ENCODE results near the gene REP15.

REP15 gene

DNA sequence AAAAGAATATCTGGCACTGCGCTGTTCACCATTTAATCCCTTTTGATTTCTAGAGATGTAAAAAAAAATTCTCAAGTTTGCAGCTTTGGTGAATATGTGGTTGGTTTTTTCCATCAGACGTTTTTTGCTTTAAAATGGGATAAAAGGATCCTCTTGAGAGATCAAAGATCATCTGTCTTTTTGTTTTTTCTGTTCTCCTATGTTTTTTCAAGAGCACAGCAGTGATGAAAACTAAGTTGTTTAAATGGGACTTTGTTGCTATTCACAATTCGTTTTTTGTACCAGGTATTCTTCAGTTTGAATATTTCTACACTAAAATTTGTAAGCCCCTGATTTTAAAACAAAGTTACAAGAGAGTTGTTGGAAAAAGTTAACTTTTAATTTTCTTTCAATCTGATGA lies 29.7 kb upstream of the REP15 start:
- no peak overlapping the region for H3K27ac ChIP-seq
- TF ChIP-seq ZFX (IDR thresholded peaks at IDR 0.05) = no peak
- TF ChIP-seq, protein P1, sequence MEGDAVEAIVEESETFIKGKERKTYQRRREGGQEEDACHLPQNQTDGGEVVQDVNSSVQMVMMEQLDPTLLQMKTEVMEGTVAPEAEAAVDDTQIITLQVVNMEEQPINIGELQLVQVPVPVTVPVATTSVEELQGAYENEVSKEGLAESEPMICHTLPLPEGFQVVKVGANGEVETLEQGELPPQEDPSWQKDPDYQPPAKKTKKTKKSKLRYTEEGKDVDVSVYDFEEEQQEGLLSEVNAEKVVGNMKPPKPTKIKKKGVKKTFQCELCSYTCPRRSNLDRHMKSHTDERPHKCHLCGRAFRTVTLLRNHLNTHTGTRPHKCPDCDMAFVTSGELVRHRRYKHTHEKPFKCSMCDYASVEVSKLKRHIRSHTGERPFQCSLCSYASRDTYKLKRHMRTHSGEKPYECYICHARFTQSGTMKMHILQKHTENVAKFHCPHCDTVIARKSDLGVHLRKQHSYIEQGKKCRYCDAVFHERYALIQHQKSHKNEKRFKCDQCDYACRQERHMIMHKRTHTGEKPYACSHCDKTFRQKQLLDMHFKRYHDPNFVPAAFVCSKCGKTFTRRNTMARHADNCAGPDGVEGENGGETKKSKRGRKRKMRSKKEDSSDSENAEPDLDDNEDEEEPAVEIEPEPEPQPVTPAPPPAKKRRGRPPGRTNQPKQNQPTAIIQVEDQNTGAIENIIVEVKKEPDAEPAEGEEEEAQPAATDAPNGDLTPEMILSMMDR (conservative IDR thresholded peaks at IDR 0.05) = no peak

DNA sequence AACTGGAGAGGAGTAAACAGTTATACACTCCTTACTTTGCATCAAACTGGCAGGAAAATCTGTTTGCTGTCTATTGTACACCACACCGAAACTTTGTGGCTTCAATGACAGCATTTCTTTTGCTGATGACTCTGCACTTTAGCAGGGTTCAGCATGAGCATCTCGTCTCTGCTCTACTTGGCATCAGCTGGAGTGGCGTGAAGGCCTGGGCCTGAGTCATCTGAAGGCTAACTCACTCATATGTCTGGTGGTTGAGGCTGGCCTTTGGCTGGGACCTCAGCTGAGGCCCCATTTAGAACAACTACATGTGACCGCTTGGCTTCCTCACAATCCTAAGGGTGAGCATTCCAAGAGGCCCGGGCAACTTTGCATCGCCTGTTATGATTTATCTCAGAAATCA lies 28.7 kb upstream of the REP15 start:
- H3K27ac ChIP-seq = no peak overlapping the region
- TF ChIP-seq, protein P1 (conservative IDR thresholded peaks at IDR 0.05) = no peak
- no peak for TF ChIP-seq ZFX (IDR thresholded peaks at IDR 0.05)

DNA sequence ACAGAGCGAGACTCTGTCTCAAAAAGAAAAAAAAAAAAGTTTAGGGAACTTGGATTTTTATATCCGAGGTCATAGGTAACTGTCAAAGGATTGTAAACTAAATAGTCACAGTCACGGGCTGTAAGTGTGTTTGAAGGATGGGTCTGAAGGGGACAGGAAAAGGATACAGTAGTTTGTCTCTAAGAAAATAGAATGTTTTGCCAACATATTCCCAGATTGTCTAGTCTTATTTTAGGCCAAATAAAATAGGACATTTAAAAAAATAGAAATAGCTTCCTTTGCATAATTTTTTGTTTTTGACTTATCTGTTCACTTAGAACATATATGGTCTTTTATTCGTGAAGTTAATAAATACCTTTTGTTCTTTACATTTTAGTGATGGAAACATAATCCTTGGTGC lies 24.2 kb upstream of the REP15 start:
- H3K27ac ChIP-seq = no peak overlapping the region
- TF ChIP-seq, protein P1 (conservative IDR thresholded peaks at IDR 0.05) = no peak
- TF ChIP-seq ZFX (IDR thresholded peaks at IDR 0.05) = no peak

DNA sequence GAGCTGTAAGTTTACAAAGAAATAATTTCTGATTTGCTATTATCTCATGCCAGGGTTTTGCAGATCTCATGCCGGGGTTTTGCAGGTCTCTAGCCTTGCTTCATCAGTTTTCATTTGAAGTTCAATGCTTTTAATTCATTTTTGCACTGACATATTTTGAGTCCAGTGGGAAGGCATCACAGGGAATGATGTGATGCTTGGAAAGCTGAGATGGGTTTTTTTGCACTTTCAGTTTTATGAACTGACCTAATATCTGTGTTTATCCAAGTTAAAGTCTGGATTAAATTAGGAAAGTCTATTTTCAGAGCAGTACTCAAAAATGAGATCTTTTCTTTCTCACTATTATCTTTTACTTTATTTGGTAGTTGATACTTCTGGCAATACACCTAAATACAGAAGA lies 23.6 kb upstream of the REP15 start:
- no peak overlapping the region for H3K27ac ChIP-seq
- TF ChIP-seq ZFX (IDR thresholded peaks at IDR 0.05) = no peak
- TF ChIP-seq, protein P1 (conservative IDR thresholded peaks at IDR 0.05) = no peak

DNA sequence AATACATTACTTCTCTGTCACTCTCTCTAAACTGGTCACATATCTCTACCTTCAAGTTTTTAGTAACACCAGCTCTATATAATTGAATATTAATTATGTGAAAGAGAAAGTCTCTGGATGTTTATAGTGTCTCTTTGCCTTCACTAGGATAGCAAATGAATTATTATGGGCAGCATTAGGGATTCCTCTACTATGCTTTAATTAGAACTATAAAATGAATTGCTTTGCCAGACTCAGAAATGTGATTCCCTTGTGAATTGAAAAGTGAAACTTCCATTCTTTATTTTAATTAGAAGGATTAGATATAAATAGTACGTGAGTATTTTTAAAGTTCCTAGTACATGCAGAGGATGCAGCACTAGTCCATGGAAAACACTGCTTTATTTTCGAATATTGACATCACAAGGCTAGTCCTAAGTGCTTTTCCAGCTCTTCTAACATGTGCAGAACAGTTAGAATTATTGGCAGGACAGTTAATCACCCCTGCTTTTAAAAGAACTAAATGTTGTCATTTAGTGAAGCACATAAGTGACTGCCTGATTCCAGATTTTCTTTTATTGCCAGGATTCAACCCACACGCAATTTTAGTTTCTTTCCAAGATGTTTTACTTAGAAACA lies 23.0 kb upstream of the REP15 start:
- no peak overlapping the region for H3K27ac ChIP-seq
- TF ChIP-seq, protein P1 (conservative IDR thresholded peaks at IDR 0.05) = no peak
- TF ChIP-seq ZFX (IDR thresholded peaks at IDR 0.05) = no peak

DNA sequence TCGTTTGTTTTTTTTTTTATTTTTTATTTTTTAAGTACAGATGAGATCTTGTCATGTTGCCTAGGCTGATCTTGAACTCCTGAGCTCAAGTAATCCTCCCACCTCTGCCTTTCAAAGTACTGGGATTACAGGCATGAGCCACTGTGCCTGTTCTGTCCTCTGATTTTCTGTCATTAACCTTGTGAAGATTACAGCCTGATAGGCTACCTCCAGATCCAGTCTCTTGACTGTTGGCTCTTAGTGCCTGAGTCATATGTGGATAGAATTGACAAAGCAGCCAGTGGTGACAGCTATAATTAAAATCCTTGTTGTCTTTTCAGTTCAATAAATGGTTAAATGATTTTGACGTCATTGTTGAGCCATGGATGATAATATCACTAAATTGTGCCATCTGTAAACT lies 21.3 kb upstream of the REP15 start:
- TF ChIP-seq, protein P1 (conservative IDR thresholded peaks at IDR 0.05) = no peak
- TF ChIP-seq ZFX (IDR thresholded peaks at IDR 0.05) = no peak
- H3K27ac ChIP-seq = no peak overlapping the region

DNA sequence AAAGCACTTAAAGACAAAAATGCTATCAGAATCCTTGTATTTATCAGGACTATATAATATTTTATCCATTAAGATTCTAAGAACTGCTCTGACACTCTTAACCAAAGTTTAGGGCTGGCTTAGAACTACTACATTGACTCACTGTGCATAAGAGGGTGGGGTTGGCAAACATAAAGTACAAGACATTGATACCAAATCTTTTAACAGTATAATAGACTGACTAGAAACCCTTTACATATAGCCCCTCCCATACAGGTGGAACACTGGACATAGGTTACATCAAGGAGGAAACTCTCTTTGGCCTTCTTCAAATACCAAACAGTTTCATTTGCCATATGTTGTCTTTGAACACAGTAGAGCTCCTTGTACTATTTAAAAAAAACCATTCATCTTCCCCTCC lies 15.6 kb upstream of the REP15 start:
- H3K27ac ChIP-seq = no peak overlapping the region
- TF ChIP-seq, protein P1 (conservative IDR thresholded peaks at IDR 0.05) = no peak
- TF ChIP-seq ZFX (IDR thresholded peaks at IDR 0.05) = no peak
